Measurements from ENCODE around the gene GDPD2.

- TF ChIP-seq POLR2A (IDR thresholded peaks at IDR 0.05) (no peak), CTCF (IDR thresholded peaks at IDR 0.05) (no peak)
Observed at GRCh38 chrX:70481471-70482270, 58.6 kb downstream of the GDPD2 start.
